Fibroblast of lung (primary cell): Measurements from ENCODE around the gene RCOR3. TPM values are rescaled to one million over a fixed set of nuclear protein-coding genes. Genes with fewer than 3 reads are reported as not detected.

Experiments
- DNase-seq, 2 donors: peaks; one replicate each; pipeline versions ENCODE4 v3.0.0 to v3.0.0-alpha.2; 2010; ENCODE audit warnings: low read depth in 2 of 2
- H2AFZ ChIP-seq: 2 replicates; pipeline ENCODE4 v1.5.1; 2012; ENCODE audit warnings: low read length, control low read depth, inconsistent platforms
- H3K27ac ChIP-seq: 2 replicates; pipeline ENCODE4 v1.5.1; 2011; ENCODE audit warnings: low read length, control low read depth; ENCODE audit not compliant: insufficient read depth
- H3K27me3 ChIP-seq: 2 replicates; pipeline ENCODE4 v1.5.1; 2011; ENCODE audit warnings: mild to moderate bottlenecking, low read length; ENCODE audit not compliant: control insufficient read depth, insufficient read depth
- H3K36me3 ChIP-seq: 2 replicates; pipeline ENCODE4 v1.5.1; 2011; ENCODE audit warnings: low read length; ENCODE audit not compliant: control insufficient read depth, insufficient read depth
- H3K4me1 ChIP-seq: 2 replicates; pipeline ENCODE4 v1.5.1; 2011; ENCODE audit warnings: low read length; ENCODE audit not compliant: control insufficient read depth, insufficient read depth; ENCODE audit errors: extremely low read depth
- H3K4me2 ChIP-seq: 2 replicates; pipeline ENCODE4 v1.5.1; 2011; ENCODE audit warnings: low read length, control low read depth; ENCODE audit not compliant: insufficient read depth; ENCODE audit errors: extremely low read depth
- H3K4me3 ChIP-seq, 4 experiments: fragments of 200-600 bp in 1 of 4; sonication (generic) in 1 of 4; replicated peaks in 1 of 4; 2 replicates each; pipeline ENCODE4 v1.5.1; 2011 to 2016; ENCODE audit warnings: low read length in 4 of 4, low read depth in 3 of 4, mild to moderate bottlenecking in 3 of 4, control low read depth in 2 of 4, inconsistent platforms in 1 of 4, mixed read lengths in 1 of 4; ENCODE audit not compliant: insufficient read depth in 1 of 4; ENCODE audit errors: control extremely low read depth in 1 of 4
- H3K79me2 ChIP-seq: 2 replicates; pipeline ENCODE4 v1.5.1; 2012; ENCODE audit warnings: mild to moderate bottlenecking, low read length, inconsistent platforms; ENCODE audit not compliant: control insufficient read depth, insufficient read depth
- H3K9ac ChIP-seq: 2 replicates; pipeline ENCODE4 v1.5.1; 2011; ENCODE audit warnings: mild to moderate bottlenecking, low read length, control low read depth; ENCODE audit not compliant: insufficient read depth
- H3K9me3 ChIP-seq: 2 replicates; pipeline ENCODE4 v1.5.1; 2012; ENCODE audit warnings: low read depth, low read length; ENCODE audit not compliant: control insufficient read depth, insufficient read depth
- H4K20me1 ChIP-seq: 2 replicates; pipeline ENCODE4 v1.5.1; 2011; ENCODE audit warnings: low read length; ENCODE audit not compliant: control insufficient read depth, insufficient read depth; ENCODE audit errors: extremely low read depth
- CTCF ChIP-seq, 2 donors: IDR thresholded peaks in 1 of 2; conservative IDR thresholded peaks in 1 of 2; 1 replicate in 1 of 2; 2 replicates in 1 of 2; pipeline ENCODE4 v1.5.1; 2011 to 2012; ENCODE audit warnings: low read length in 2 of 2, control low read depth in 1 of 2, inconsistent platforms in 1 of 2, low read depth in 1 of 2, mild to moderate bottlenecking in 1 of 2
- EZH2 ChIP-seq: IDR thresholded peaks from 2 replicates; pipeline ENCODE4 v1.5.1; 2012; ENCODE audit warnings: low read length, control low read depth, mild to moderate bottlenecking; ENCODE audit errors: missing control alignments
- polyA plus RNA-seq, 2 donors: library from polyadenylated mRNA; depleted of rRNA in 1 of 2; stranded (reverse) in 1 of 2; unstranded in 1 of 2; fragments of >200 nt; gene quantifications; 2 replicates each; pipeline ENCODE4 v1.2.1, GENCODE V29; 2011 to 2012; ENCODE audit warnings: missing spikeins in 1 of 2
- total RNA-seq: library from RNA; depleted of rRNA; stranded (reverse); fragments of >200 nt; gene quantifications from 2 replicates; pipeline ENCODE4 v1.2.1, GENCODE V29; 2014

RCOR3 gene
- total and polyA plus RNA-seq, 2 donors (not counting 1 experiment from before 2014, with no cell fraction given), result 24.9 to 38.1 TPM

GRCh38 chr1:211326528-211327345 is 67.6 kb downstream of the RCOR3 start, which contains the start of gene TRAF5:
TSS of gene TRAF5 (plus strand) at chr1:211326833. CDS start at chr1:211353240, 26,407 bp downstream.
- peak; percentile 58 to 59 for DNase-seq
- H3K4me1 ChIP-seq, result peaks cover 11% of the 10 kb centered on the region
- H3K27ac ChIP-seq, result peak within 1 kb of the TSS; percentile 30
- H3K9ac ChIP-seq, result peak within 1 kb of the TSS; percentile 68
- H2AFZ ChIP-seq, result peak within 1 kb of the TSS; percentile 89
- no peak for TF ChIP-seq EZH2
- H3K27me3 ChIP-seq, result no peaks in the 10 kb centered on the region
- H3K4me2 ChIP-seq, result peak within 1 kb of the TSS; percentile 87
- H3K79me2 ChIP-seq, result peaks cover 4% of the 10 kb centered on the region
- H3K4me3 ChIP-seq, result peak within 1 kb of the TSS; percentile 63 to 77 (median 68)
- no peaks in the 10 kb centered on the region for H3K9me3 ChIP-seq
- H4K20me1 ChIP-seq, result no peaks in the 10 kb centered on the region
- no peaks in the 10 kb centered on the region for H3K36me3 ChIP-seq

- DNase-seq, result peak; percentile 65
Observed at GRCh38 chr1:211327346-211327921, 68.3 kb downstream of the RCOR3 start.

GRCh38 chr1:211328084-211328694 is 69.0 kb downstream of the RCOR3 start:
- Histone ChIP-seq H3K4me2 (peak overlapping the region; percentile 87), H3K9ac (no peak overlapping the region), H2AFZ (no peak overlapping the region), H4K20me1 (no peaks in the 10 kb centered on the region), H3K27me3 (no peaks in the 10 kb centered on the region), H3K27ac (no peak overlapping the region), H3K9me3 (no peaks in the 10 kb centered on the region), H3K4me3 (peak overlapping the region in 2 of 4 experiments; percentile 73 to 77), H3K79me2 (peaks cover 8% of the 10 kb centered on the region), H3K36me3 (no peaks in the 10 kb centered on the region), H3K4me1 (peaks cover 16% of the 10 kb centered on the region)
- DNase-seq, result no peak
- TF ChIP-seq EZH2 (no peak), CTCF (conservative IDR thresholded peaks at IDR 0.05 in 1 of 2, IDR thresholded peaks at IDR 0.05 in 1 of 2; ENCODE audit: low read depth in 1 of 2, low read length in 2 of 2) (no peak)

More at GRCh38 chr1:211327346-211327921, 68.3 kb downstream of the RCOR3 start:
- H3K4me1 ChIP-seq, result peaks cover 16% of the 10 kb centered on the region
- H3K79me2 ChIP-seq, result peaks cover 8% of the 10 kb centered on the region
- peak overlapping the region; percentile 87 for H3K4me2 ChIP-seq
- peak overlapping the region; percentile 68 for H3K9ac ChIP-seq
- H4K20me1 ChIP-seq, result no peaks in the 10 kb centered on the region
- H3K36me3 ChIP-seq, result no peaks in the 10 kb centered on the region
- TF ChIP-seq CTCF (conservative IDR thresholded peaks at IDR 0.05 in 1 of 2, IDR thresholded peaks at IDR 0.05 in 1 of 2; ENCODE audit: low read depth in 1 of 2, low read length in 2 of 2), result no peak
- no peaks in the 10 kb centered on the region for H3K9me3 ChIP-seq
- H2AFZ ChIP-seq, result peak overlapping the region; percentile 83
- H3K27ac ChIP-seq, result peak overlapping the region; percentile 30
- H3K27me3 ChIP-seq, result no peaks in the 10 kb centered on the region
- peak overlapping the region; percentile 63 to 77 (median 68) for H3K4me3 ChIP-seq
